Liver (tissue), 9 donors: Measurements from ENCODE around the gene HBE1. TPM values are rescaled to one million over a fixed set of nuclear protein-coding genes. Genes with fewer than 3 reads are reported as not detected.

Source experiments
- DNase-seq: peaks from one replicate; pipeline ENCODE4 v3.0.0-alpha.2; 2017; ENCODE audit warnings: low spot score
- H3K27ac ChIP-seq, 2 donors: one replicate each; pipeline ENCODE4 v1.7.0; 2013; ENCODE audit warnings: inconsistent platforms in 2 of 2, low read length in 2 of 2, control low read depth in 1 of 2, low read depth in 1 of 2, mild to moderate bottlenecking in 1 of 2
- H3K27me3 ChIP-seq, 4 donors: one replicate each; pipeline versions ENCODE4 v1.6.1 to v1.7.0; 2013; ENCODE audit warnings: low read length in 3 of 4, inconsistent platforms in 1 of 4, mild to moderate bottlenecking in 1 of 4, moderate library complexity in 1 of 4; ENCODE audit not compliant: control insufficient read depth in 4 of 4, insufficient read depth in 4 of 4
- H3K36me3 ChIP-seq, 4 donors: one replicate each; pipeline versions ENCODE4 v1.6.1 to v1.7.0; 2013; ENCODE audit warnings: low read length in 3 of 4, mild to moderate bottlenecking in 3 of 4, low read depth in 1 of 4, moderate library complexity in 1 of 4; ENCODE audit not compliant: control insufficient read depth in 4 of 4, insufficient read depth in 3 of 4
- H3K4me1 ChIP-seq, 4 donors: one replicate each; pipeline versions ENCODE4 v1.6.1 to v1.7.0; 2013; ENCODE audit warnings: low read length in 3 of 4, mild to moderate bottlenecking in 3 of 4, moderate library complexity in 1 of 4; ENCODE audit not compliant: control insufficient read depth in 4 of 4, insufficient read depth in 4 of 4
- H3K4me3 ChIP-seq, 3 donors: one replicate each; pipeline versions ENCODE4 v1.6.1 to v1.7.0; 2013; ENCODE audit warnings: low read length in 3 of 3, control low read depth in 1 of 3, low read depth in 1 of 3, mild to moderate bottlenecking in 1 of 3
- H3K9ac ChIP-seq, 2 donors: one replicate each; pipeline ENCODE4 v1.7.0; 2013; ENCODE audit warnings: low read length in 2 of 2, mild to moderate bottlenecking in 2 of 2, moderate library complexity in 2 of 2, control low read depth in 1 of 2, low read depth in 1 of 2
- H3K9me3 ChIP-seq, 4 donors: one replicate each; pipeline versions ENCODE4 v1.6.1 to v1.7.0; 2013; ENCODE audit warnings: low read length in 3 of 4; ENCODE audit not compliant: control insufficient read depth in 4 of 4
- CTCF ChIP-seq: fragments of 150-350 bp; IDR thresholded peaks from 2 replicates; pipeline ENCODE4 v1.5.1; 2017; ENCODE audit warnings: improper control_type of control experiment, low read depth, low read length; ENCODE audit not compliant: missing input control
- EGR1 ChIP-seq, 2 donors: IDR thresholded peaks; 2 replicates each; pipeline ENCODE4 v1.6.1; 2016 to 2018; ENCODE audit warnings: antibody characterized with exemption in 2 of 2, low read depth in 2 of 2
- FOXA1 ChIP-seq: IDR thresholded peaks from 2 replicates; pipeline ENCODE4 v1.6.1; 2016; ENCODE audit warnings: antibody characterized with exemption
- FOXA2 ChIP-seq: IDR thresholded peaks from 2 replicates; pipeline ENCODE4 v1.6.1; 2016; ENCODE audit warnings: antibody characterized with exemption
- GABPA ChIP-seq, 2 donors: IDR thresholded peaks in 1 of 2; conservative IDR thresholded peaks in 1 of 2; 2 replicates each; pipeline ENCODE4 v1.6.1; 2016; ENCODE audit warnings: antibody characterized with exemption in 2 of 2, mild to moderate bottlenecking in 1 of 2, moderate library complexity in 1 of 2
- HNF4A ChIP-seq, 2 donors: conservative IDR thresholded peaks; 2 replicates each; pipeline ENCODE4 v1.6.1; 2016; ENCODE audit warnings: antibody characterized with exemption in 2 of 2, mild to moderate bottlenecking in 2 of 2
- HNF4G ChIP-seq: IDR thresholded peaks from 2 replicates; pipeline ENCODE4 v1.6.1; 2016; ENCODE audit warnings: antibody characterized with exemption
- JUND ChIP-seq, 2 donors: IDR thresholded peaks; 2 replicates each; pipeline ENCODE4 v1.6.1; 2016; ENCODE audit warnings: antibody characterized with exemption in 2 of 2
- NR2F2 ChIP-seq: IDR thresholded peaks from 2 replicates; pipeline ENCODE4 v1.6.1; 2016; ENCODE audit warnings: antibody characterized with exemption
- RAD21 ChIP-seq, 2 donors: IDR thresholded peaks; 2 replicates each; pipeline ENCODE4 v1.6.1; 2016; ENCODE audit warnings: antibody characterized with exemption in 2 of 2, mild to moderate bottlenecking in 2 of 2
- RXRA ChIP-seq, 2 donors: IDR thresholded peaks; 2 replicates each; pipeline ENCODE4 v1.6.1; 2017 to 2018; ENCODE audit warnings: antibody characterized with exemption in 2 of 2, mild to moderate bottlenecking in 1 of 2
- TAF1 ChIP-seq: conservative IDR thresholded peaks from 2 replicates; pipeline ENCODE4 v1.6.1; 2016; ENCODE audit warnings: antibody characterized with exemption, mild to moderate bottlenecking
- ZBTB33 ChIP-seq: IDR thresholded peaks from 2 replicates; pipeline ENCODE4 v1.6.1; 2016; ENCODE audit warnings: antibody characterized with exemption
- WGBS: extraction: QIAGEN DNeasy Blood & Tissue Kit; methylation state at CpG from one replicate; pipeline ENCODE4 v1.1.7; 2013; 5-methylcytosine and 5-hydroxymethylcytosine counted together
- polyA plus RNA-seq, 2 donors: library from polyadenylated mRNA; stranded (reverse) in 1 of 2; unstranded in 1 of 2; fragments of 200-250 nt in 1 of 2; fragments of >200 nt in 1 of 2; fragmentation: Nextera tagmentation in 1 of 2; extraction: Ambion mirVana in 1 of 2; gene quantifications; one replicate each; pipeline versions ENCODE4 v1.2.1 to v1.2.3, GENCODE V29; 2013 to 2015
- total RNA-seq, 2 donors: library from RNA; depleted of rRNA; stranded (reverse); fragments of >200 nt; gene quantifications; one replicate each; pipeline ENCODE4 v1.2.3, GENCODE V29; 2014
- TF ChIP-seq, protein P1 (sequence below): IDR thresholded peaks from 2 replicates; pipeline ENCODE4 v1.6.1; 2016; ENCODE audit warnings: antibody characterized with exemption
- TF ChIP-seq, protein P2 (sequence below): IDR thresholded peaks from 2 replicates; pipeline ENCODE4 v1.6.1; 2016; ENCODE audit warnings: antibody characterized with exemption, mild to moderate bottlenecking
- TF ChIP-seq, protein P3 (sequence below): IDR thresholded peaks from 2 replicates; pipeline ENCODE4 v1.6.1; 2016; ENCODE audit warnings: antibody characterized with exemption
- donor health status: healthy.
- donor health status: healthy.
- donor health status: healthy.
- donor health status: healthy.
- donor health status: healthy.

HBE1 gene
- total and polyA plus RNA-seq, 4 donors, result 82.7 TPM; not detected in 3

- Histone ChIP-seq H3K36me3 (no peaks in the 10 kb centered on the region), H3K4me3 (no peak overlapping the region), H3K27me3 (peaks cover 0 to 15% (median 0%) of the 10 kb centered on the region in 4 donors), H3K27ac (no peak overlapping the region), H3K9me3 (no peaks in the 10 kb centered on the region), H3K4me1 (no peaks in the 10 kb centered on the region), H3K9ac (no peak overlapping the region)
- peak; percentile 55 for DNase-seq
- TF ChIP-seq FOXA1, result no peak
- no peak for TF ChIP-seq HNF4G
- TF ChIP-seq GABPA (IDR thresholded peaks at IDR 0.05 in 1 of 2, conservative IDR thresholded peaks at IDR 0.05 in 1 of 2), result no peak
- TF ChIP-seq JUND (IDR thresholded peaks at IDR 0.05), result no peak
- TF ChIP-seq ZBTB33, result no peak
- TF ChIP-seq TAF1, result no peak
- no peak for TF ChIP-seq RXRA (IDR thresholded peaks at IDR 0.05)
- TF ChIP-seq, protein P1, sequence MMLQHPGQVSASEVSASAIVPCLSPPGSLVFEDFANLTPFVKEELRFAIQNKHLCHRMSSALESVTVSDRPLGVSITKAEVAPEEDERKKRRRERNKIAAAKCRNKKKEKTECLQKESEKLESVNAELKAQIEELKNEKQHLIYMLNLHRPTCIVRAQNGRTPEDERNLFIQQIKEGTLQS, result no peak
- TF ChIP-seq RAD21 (IDR thresholded peaks at IDR 0.05), result no peak
- TF ChIP-seq HNF4A (conservative IDR thresholded peaks at IDR 0.05), result no peak
- TF ChIP-seq NR2F2, result no peak
- TF ChIP-seq EGR1 (IDR thresholded peaks at IDR 0.05; ENCODE audit: low read depth in 2 of 2), result no peak
- 67% methylated on average over 9 of the region's 9 CpGs for WGBS
Observed at GRCh38 chr11:5252192-5252918, 17.4 kb downstream of the HBE1 start.

DNA sequence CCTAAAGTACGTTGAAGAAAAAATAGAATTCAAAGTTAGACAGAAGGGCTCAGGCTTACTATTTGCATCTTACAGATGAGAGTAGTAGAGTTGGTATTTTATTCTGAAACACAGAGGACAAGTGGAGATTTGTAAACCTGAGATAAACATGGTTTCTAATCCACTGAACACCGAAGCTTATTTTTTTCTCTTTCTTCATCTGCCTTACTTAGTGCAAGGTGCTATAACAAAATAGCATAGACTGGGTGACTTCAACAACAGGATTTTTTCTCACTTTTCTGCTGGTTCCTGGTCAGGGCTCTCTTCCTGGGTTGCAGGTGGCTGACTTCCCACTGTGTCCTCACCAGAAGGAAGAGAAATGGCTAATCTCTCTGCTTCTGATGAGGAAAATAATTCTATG lies 18.0 kb downstream of the HBE1 start:
- Histone ChIP-seq H3K36me3 (no peaks in the 10 kb centered on the region), H3K9me3 (no peaks in the 10 kb centered on the region), H3K27me3 (peaks cover 0 to 15% (median 0%) of the 10 kb centered on the region in 4 donors), H3K9ac (no peak overlapping the region), H3K27ac (no peak overlapping the region), H3K4me3 (no peak overlapping the region), H3K4me1 (no peaks in the 10 kb centered on the region)
- peak; percentile 45 for DNase-seq
- TF ChIP-seq EGR1 (IDR thresholded peaks at IDR 0.05; ENCODE audit: low read depth in 2 of 2) (no peak), FOXA2 (no peak), FOXA1 (no peak), GABPA (IDR thresholded peaks at IDR 0.05 in 1 of 2, conservative IDR thresholded peaks at IDR 0.05 in 1 of 2) (no peak), CTCF (no peak), TAF1 (no peak), HNF4A (conservative IDR thresholded peaks at IDR 0.05) (no peak), ZBTB33 (no peak), JUND (IDR thresholded peaks at IDR 0.05) (no peak), RAD21 (IDR thresholded peaks at IDR 0.05) (no peak), NR2F2 (no peak)
- TF ChIP-seq, protein P2, sequence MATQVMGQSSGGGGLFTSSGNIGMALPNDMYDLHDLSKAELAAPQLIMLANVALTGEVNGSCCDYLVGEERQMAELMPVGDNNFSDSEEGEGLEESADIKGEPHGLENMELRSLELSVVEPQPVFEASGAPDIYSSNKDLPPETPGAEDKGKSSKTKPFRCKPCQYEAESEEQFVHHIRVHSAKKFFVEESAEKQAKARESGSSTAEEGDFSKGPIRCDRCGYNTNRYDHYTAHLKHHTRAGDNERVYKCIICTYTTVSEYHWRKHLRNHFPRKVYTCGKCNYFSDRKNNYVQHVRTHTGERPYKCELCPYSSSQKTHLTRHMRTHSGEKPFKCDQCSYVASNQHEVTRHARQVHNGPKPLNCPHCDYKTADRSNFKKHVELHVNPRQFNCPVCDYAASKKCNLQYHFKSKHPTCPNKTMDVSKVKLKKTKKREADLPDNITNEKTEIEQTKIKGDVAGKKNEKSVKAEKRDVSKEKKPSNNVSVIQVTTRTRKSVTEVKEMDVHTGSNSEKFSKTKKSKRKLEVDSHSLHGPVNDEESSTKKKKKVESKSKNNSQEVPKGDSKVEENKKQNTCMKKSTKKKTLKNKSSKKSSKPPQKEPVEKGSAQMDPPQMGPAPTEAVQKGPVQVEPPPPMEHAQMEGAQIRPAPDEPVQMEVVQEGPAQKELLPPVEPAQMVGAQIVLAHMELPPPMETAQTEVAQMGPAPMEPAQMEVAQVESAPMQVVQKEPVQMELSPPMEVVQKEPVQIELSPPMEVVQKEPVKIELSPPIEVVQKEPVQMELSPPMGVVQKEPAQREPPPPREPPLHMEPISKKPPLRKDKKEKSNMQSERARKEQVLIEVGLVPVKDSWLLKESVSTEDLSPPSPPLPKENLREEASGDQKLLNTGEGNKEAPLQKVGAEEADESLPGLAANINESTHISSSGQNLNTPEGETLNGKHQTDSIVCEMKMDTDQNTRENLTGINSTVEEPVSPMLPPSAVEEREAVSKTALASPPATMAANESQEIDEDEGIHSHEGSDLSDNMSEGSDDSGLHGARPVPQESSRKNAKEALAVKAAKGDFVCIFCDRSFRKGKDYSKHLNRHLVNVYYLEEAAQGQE, result no peak
- TF ChIP-seq, protein P1, result no peak
- TF ChIP-seq, protein P3, sequence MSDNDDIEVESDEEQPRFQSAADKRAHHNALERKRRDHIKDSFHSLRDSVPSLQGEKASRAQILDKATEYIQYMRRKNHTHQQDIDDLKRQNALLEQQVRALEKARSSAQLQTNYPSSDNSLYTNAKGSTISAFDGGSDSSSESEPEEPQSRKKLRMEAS, result no peak
- 23% methylated on average over 2 of the region's 2 CpGs for WGBS
